ENCODE data around the gene SDK1.
"Not testable (repeated sequence)": the region's sequence is repeated elsewhere in the genome, so short reads cannot be mapped to it uniquely, and the experiment has no call there.

Gene SDK1

GRCh38 chr7:4221043-4221442 is 920.0 kb downstream of the SDK1 start:
- no peak for DNase-seq

GRCh38 chr7:4222676-4223075 is 921.6 kb downstream of the SDK1 start:
- no peak for DNase-seq

- DNase-seq = no peak
Observed at GRCh38 chr7:4225361-4225771, 924.3 kb downstream of the SDK1 start.

- no peak for DNase-seq
Observed at GRCh38 chr7:4225881-4226523, 925.0 kb downstream of the SDK1 start.

- no peak for DNase-seq
Observed at GRCh38 chr7:4226524-4226882, 925.5 kb downstream of the SDK1 start.

GRCh38 chr7:4227105-4228010 is 926.3 kb downstream of the SDK1 start:
- DNase-seq = no peak

GRCh38 chr7:4230352-4230751 is 929.3 kb downstream of the SDK1 start:
- no peak for DNase-seq

- DNase-seq = no peak
Observed at GRCh38 chr7:4233146-4233545, 932.1 kb downstream of the SDK1 start.

GRCh38 chr7:4233621-4234497 is 932.8 kb downstream of the SDK1 start:
- no peak for DNase-seq

- no peak for DNase-seq
Observed at GRCh38 chr7:4234498-4234855, 933.4 kb downstream of the SDK1 start.

- DNase-seq = no peak
Observed at GRCh38 chr7:4234886-4235285, 933.8 kb downstream of the SDK1 start.

GRCh38 chr7:4235596-4235995 is 934.5 kb downstream of the SDK1 start:
- DNase-seq = no peak

- DNase-seq = no peak
Observed at GRCh38 chr7:4236389-4236788, 935.3 kb downstream of the SDK1 start.

- not testable (repeated sequence) for DNase-seq
Observed at GRCh38 chr7:4236873-4237272, 935.8 kb downstream of the SDK1 start.

- DNase-seq = no peak
Observed at GRCh38 chr7:4237296-4238235, 936.5 kb downstream of the SDK1 start.

- DNase-seq = no peak
Observed at GRCh38 chr7:4238861-4239260, 937.8 kb downstream of the SDK1 start.

GRCh38 chr7:4240042-4240441 is 939.0 kb downstream of the SDK1 start:
- no peak for DNase-seq

- no peak for DNase-seq
Observed at GRCh38 chr7:4240520-4241303, 939.7 kb downstream of the SDK1 start.

- DNase-seq = no peak
Observed at GRCh38 chr7:4241304-4241612, 940.2 kb downstream of the SDK1 start.

- no peak for DNase-seq
Observed at GRCh38 chr7:4241791-4242190, 940.7 kb downstream of the SDK1 start.

GRCh38 chr7:4242706-4243105 is 941.7 kb downstream of the SDK1 start:
- no peak for DNase-seq

GRCh38 chr7:4244041-4244440 is 943.0 kb downstream of the SDK1 start:
- no peak for DNase-seq
